Tongue (tissue), 2 donors: ENCODE results near the gene BUB1B. TPM values are rescaled to one million over a fixed set of nuclear protein-coding genes. Genes with fewer than 3 reads are reported as not detected.
"Not testable (repeated sequence)": the region's sequence is repeated elsewhere in the genome, so short reads cannot be mapped to it uniquely, and the experiment has no call there.

Experiments used
- DNase-seq: peaks from one replicate; pipeline ENCODE4 v3.0.0-alpha.2; 2015
- total RNA-seq: library from RNA; depleted of rRNA; stranded (reverse); fragments of >200 nt; gene quantifications from one replicate; pipeline ENCODE4 v1.2.3, GENCODE V29; 2014

BUB1B gene
- total RNA-seq, 1 donor from 2014 or later = 26.4 TPM

DNA sequence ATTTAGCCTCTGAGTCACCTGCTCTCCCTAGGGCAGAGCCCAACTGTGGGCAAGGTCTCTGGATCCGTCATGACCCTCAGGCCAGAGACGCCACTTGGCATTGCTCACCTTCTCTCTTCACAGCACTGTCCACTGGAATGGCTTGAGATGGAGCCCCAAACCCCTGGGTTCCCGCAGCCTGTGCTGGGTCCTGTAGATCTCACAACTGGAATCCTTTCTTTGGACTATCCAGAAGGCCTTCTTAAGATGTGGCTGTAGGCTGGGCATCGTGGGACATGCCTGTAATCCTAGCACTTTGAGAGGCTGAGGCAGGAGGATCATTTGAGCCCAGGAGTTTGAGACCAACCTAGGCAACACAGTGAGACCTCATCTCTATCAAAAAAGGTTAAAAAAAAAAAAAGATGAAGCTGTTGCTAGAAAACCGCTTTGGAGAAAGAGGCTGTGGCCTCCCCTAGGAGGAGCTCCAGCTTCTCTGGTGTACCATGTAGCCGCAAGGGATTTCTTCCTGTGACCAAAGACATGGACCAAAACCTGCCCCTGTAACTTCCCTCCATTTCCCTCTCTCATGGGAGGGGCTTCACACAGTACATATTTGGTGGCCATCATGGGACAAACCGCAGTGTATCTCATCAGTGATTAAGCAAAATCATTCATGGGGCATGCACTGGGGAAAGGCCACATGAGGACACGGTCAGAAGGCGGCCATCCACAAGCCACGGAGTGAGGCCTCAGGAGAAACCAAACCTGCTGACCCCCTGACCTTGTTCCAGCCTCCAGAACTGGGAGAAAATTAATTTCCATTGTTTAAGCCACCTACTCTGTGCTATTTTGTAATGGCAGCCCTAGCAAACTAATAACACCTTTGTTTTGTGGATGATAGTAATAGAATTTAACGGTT lies 23.3 kb upstream of the BUB1B start:
- no peak for DNase-seq

DNA sequence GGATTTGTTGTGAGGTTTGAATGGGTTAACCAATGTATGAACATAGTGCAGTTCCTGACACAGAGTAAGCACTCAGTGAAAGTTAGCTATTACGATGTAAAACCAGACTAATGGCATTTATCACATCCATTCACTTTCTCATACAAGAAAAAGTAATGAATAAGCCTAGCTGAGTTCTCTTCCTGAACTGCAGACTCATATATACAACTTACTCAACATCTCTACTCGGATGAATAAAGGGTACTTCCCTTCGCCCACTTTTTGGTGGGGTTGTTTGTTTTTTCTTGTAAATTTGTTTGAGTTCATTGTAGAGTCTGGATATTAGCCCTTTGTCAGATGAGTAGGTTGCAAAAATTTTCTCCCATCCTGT lies 22.7 kb upstream of the BUB1B start:
- not testable (repeated sequence) for DNase-seq

DNA sequence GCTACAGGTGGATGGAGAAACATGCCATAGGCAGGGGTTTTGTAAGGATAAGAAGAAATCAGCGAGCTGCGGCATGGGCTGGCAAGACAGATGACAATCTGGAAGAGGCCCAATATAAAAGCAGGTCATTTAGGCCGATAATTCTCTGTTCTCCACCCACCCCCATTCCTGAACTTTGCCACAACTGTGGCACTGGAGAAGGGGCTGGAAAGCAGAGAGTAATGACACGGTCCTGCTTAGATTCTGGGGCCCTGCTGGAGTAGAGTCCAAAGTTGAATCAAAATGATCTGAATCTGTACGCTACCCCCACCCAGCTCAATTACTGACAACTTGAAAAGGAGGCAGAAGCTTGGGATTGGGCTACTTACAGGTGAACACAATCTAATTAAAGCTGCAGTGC lies 18.4 kb upstream of the BUB1B start:
- no peak for DNase-seq

DNA sequence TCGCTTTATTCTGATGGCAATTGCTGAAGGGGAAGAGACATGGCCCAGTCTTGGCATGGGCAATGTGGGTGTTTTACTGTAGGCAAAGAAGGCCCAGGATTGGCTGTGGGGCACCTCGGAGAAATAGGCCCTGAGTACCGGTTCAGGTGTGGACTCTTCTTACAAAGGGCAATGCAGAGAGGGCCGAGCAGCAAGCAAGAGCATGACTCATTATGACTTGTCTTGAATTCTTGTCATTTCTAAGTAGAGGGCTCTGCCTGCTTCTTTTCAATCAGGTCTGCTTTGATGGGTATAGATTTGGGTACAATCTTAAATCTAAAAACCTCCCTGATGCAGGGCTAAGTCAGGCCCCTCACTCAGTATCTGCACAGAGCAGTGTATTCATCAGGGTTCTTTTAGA lies 14.8 kb upstream of the BUB1B start:
- DNase-seq = no peak

DNA sequence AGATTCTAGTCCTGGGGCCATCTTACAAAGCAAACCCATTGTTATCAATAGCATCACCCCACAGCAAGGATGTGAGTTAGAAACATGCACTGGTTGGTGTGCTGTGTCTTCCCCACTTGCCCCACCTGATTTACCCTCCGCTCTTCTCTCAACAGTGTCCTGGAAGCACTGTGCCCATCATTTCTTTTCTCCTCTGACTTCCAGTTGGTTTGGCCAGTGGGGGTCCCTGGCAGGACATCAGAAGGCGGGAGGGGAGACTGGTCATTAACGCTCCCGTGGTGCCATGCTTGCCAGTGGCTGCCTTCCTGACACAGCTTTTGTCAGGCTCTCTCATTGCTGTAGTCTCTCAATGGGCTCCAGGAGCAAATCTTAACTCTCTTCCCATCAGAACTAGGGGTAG lies 11.5 kb upstream of the BUB1B start:
- no peak for DNase-seq

DNA sequence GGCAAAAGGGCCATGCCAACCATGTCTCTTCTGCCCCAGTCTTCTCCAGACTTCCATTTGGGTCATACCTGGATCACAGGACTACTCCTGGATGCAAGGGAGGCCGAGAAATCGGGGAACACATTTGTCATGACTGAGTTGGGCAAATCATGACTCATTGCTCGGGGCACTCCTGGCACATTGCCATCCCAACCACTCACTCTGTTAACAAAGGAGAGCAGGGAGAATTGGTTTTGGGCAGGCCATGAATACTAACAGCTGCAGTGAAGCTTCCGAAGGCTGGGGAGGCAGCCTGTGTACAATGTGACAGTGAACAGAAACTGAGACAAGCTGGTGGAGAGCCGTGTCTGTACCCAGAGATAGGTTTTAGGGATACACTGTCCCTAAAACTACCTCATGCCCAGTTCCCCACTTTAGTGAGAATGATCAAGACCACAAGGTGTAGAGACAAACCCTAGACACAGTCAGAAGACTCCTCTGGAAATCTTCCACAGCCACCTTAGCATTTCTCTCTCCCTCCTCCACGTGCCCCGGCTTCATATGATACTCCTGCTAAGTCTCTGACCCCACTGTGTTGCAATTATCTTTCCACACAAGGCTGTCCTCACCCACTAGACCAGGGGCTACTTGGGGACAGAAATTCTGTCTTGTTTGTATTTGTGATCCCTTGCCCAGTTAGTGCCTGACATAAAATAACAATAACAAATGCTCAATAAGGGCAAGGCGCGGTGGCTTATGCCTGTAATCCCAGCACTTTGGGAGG lies 10.5 kb upstream of the BUB1B start:
- peak; percentile 93 for DNase-seq

DNA sequence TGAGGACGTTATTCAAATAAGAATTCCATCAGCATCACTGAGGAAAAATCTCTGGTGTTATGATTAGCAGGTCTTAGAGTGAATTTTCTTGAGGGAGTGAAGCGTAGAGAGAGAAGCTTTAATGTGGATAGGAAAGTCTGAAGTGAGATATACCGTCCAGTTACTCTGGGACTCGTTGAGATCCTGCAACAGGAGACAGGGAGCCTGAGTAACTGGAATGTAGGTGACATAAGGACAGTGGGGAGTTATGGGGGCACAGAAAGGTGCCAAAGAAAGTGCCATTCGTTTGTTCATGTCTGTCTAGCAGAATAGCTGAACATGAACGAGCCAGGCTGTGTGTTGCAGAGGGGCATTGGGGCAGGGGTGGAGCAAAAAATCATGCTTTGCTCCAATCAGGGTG lies 9.4 kb upstream of the BUB1B start:
- no peak for DNase-seq

DNA sequence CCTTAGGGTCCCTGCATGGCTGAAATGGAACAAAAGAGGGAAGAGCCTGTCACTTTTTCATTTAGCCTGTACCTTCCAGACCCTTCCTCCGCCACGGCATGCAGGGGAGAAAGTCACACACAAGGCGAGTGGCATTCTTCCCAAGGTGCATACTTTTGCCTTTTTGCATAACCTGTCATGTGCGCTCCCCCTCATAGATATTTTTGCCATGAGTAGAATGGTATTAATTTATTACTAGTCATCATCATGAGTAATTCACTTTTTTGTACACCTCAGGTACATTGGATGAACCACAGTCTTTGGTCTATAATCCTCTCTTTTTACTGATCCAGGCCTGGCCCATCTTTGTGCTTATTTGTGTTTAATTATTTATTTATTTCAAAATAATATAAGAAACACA lies 8.9 kb upstream of the BUB1B start:
- no peak for DNase-seq

DNA sequence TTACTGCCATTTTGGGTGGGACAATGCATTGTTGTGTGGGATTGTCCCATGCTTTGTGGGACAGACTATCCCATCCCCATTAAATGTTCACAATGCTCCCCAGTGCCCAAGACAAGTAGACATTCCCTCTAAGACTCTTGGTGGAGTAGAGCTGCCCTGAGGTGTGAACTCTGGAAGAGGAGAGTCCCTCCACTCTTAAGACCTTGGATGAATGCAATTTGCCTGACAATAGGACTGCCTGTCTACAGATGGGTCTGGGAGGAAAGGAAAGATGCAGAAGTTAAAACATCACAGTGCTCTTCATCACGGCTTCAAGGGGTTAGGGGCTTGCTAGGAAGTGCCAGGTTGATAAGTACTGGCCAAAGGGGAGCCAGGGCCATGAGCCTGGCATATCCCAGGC lies 6.0 kb upstream of the BUB1B start:
- DNase-seq = not testable (repeated sequence)

DNA sequence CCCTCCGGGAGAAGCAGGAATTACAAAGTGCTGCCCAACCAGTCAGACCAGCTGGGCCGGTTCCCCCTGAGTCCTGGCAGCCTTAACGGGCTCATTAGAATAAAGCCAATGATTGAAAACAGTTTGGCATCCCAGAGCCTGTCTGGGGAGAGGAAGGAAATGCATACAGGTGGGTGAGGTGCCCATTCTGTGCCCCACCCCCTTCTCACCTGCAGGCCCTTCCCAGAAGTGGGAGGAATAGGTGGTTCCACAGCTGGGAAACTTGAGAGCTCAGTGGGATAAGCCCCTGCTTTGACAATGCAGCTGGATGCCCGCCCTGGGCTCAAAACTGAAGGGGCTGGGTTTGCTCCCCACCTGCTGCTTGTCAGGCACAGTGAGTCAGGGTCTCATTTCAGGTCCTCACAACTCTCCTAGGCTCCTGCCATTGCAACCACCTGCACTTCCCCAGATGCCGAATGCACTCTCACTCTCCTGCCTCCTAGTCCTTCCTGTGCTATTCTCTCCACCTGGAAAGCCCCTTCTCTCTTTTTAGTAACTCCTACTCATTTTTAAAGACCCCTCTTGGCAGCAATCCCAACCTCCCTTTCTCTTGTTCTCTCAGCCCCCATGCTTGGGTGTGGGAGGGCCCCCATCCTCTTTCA lies 5.5 kb upstream of the BUB1B start:
- DNase-seq = peak; percentile 48

DNA sequence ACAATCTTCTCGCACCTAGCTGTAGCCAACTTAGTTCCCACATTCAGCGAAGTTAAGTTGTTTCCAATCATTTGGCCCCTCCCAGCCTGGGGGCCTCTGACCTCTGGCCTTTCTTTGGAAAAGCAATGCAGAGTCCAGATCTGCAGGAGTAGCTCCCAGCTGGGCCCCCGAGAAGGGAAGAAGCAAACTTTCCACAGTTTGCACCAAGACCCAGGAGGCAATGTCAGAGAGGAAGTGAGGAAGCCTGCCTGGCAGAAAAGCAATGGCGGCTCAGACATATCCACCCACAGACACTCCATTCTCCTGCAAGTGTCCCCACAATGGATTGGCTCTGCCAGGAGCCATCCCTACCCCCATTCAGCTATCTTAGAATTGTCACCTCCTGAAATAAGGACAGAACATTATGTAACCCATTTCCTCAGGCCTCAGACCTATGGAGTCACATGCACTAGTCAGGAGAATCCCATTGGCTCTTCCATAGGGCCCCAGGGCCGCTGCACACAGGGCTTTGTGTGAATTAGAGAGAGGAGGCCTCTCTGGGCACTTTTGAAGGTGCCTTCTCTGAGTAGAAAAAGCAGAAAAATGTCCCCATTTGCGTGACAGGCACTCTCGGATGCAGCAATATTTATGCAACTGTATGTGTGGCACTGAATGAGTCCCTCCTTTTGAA lies 3.0 kb upstream of the BUB1B start:
- no peak for DNase-seq

DNA sequence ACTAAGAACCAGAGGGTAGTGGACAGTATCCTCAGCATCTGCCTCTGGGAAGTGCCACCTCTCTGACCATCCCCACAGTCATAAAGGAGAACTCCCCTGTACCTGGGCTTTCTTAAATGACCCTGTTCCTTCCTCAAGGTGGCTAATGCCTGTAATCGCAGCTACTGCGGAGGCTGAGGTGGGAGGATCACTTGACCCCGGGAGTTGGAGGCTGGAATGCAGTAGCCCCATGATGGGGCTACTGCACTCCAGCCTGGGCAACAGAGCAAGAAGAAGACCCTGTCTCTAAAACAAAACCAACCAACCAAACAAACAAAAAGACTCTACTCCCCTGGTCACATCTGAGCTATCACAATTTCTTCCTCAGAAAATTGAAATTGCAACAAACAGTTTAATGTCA lies 848 bp upstream of the BUB1B start:
- DNase-seq = no peak

DNA sequence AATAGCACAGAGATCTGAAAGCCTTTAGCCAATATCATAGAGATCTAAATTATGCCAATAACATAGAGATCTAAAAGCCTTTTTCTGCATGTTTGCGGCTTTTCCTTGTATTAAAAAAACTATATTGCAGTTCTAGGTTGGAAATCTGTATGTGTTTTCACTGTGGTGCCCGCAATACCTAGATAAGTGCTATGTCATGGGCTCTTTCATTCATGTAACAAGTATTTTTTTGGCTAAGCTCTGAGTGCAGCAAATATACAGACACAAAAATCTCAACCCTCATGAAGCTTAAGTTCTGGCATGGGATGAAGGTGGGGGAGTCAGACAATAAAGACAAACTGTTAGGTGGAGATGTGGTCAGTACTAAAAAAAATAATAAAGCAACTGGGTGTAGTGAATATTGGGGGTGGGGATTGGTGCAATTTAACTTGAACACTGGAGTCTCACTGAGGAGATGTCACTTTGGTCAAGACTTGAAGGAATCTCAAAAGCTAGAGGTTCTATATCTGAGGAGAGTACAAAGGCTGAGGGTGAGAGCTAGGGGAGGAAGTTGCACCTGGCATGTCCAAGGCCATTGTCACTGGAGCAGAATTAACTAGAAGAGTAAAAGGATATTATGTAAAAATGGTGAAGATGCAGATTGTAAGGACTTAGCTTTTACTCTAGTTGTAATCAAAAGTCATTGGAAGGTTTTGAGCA lies 973 bp downstream of the BUB1B start:
- no peak for DNase-seq

DNA sequence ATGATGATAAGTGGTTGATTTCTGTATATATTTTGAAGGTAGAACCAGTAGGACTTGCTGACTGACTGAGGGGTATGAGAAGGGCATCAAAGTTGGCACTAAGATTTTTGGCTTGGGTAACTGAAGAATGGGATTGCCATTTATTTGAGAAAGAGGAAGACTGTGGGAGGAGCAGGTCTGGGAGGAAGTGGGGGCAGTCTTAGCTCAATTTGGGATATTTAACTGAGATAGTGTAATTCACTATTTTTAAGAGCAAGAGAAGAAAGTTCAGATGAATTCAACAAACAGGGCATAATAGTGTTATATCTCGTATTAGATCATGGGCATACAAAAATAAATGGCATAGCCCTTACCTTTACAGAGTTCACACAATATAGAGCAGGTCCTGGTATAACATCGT lies 1.7 kb downstream of the BUB1B start:
- DNase-seq = no peak

DNA sequence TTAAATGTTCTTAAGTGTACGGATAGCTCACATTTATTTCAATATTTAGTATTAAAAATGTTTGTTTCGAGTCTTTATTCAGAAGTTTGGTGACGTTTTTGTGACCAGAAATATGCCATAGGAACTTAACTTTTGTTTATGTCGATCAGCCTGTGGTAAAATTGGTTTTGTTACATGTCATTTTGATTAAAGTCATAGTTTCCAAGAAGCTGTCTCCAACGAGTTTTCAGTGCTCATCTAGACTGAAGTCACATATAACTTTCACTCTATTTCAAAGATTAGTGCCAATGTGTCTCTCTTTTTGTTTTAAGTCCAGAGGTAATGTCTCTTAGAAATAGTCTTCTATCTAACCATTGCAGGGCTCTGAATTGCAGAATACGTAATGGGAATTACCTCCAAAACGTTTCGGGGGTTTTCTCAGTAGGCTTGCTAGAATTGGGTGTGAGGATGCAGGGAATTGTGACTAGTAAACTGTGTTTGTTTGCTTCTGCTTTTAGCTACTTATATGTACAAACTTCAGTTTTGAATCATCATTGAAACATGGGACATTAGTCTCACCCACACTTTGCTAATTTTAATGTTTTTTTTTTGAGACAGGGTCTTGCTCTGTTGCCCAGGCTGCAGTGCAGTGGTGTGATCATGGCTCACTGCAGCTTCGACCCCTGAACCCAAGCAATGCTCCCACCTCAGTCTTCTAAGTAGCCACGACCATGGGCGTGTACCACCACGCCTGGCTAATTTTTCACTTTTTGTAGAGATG lies 3.0 kb downstream of the BUB1B start:
- no peak for DNase-seq

DNA sequence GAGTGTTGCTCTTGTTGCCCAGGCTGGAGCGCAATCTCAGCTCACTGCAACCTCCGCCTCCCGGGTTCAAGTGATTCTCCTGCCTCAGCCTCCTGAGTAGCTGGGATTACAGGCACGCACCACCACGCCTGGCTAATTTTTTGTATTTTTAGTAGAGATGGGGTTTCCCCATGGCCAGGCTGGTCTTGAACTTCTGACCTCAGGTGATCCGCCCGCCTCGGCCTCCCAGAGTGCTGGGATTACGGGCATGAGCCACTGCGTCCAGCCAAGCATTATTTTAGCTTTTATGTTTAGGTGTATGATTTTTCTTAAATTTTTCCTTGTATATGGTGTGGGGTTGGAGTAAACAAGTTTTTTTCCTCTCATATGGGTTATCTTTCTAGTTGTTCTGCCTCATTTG lies 6.5 kb downstream of the BUB1B start:
- DNase-seq = not testable (repeated sequence)

DNA sequence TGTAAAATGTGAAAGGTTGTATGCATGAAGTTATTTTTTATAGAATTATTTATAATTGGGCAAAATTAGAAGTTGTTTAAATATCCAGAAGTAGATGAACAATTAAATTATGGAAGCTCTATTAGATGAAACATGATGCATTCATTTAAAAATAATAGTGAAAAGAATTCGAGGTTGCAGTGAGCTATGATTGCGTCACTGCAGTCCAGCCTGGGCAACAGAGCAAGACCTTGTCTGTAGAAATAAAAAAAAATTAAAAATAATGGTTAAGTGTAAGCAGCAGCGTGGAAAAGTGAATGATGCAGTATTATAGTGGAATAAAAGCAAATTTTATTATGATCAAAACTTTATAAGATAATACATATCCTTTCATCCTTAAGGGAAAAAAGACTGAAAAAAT lies 14.3 kb downstream of the BUB1B start:
- no peak for DNase-seq

DNA sequence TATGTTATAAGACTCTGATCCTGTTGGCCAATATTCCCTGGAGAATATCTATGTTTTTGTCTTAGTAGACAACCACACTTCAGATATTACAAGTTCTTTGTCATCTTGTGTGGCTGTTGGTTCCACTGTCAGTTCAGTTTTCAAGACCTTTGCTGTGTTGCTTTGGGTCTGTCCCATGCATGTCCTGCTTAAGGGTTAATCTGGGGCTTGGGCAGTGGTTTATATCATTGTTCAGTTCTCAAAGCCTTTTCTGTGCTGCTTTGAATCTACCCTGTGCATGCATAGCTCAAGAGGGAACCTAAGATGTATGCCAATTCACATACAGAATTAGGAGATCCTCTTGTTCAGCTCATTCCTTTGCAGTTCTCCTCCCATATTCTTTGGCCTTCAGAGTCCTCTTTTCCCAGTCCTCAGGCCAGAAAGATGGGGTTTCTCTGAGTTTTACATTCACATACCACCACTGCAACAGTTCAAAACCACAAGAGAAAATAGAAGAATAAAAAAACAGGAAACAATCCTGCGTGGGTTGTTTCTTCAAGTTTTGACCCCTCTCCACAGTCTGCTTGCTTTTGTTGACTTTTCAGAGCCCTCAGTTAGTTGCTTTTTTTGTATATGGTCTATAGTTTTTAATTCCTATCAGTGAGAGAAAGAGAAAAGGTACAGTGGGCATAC lies 21.6 kb downstream of the BUB1B start:
- DNase-seq = no peak

DNA sequence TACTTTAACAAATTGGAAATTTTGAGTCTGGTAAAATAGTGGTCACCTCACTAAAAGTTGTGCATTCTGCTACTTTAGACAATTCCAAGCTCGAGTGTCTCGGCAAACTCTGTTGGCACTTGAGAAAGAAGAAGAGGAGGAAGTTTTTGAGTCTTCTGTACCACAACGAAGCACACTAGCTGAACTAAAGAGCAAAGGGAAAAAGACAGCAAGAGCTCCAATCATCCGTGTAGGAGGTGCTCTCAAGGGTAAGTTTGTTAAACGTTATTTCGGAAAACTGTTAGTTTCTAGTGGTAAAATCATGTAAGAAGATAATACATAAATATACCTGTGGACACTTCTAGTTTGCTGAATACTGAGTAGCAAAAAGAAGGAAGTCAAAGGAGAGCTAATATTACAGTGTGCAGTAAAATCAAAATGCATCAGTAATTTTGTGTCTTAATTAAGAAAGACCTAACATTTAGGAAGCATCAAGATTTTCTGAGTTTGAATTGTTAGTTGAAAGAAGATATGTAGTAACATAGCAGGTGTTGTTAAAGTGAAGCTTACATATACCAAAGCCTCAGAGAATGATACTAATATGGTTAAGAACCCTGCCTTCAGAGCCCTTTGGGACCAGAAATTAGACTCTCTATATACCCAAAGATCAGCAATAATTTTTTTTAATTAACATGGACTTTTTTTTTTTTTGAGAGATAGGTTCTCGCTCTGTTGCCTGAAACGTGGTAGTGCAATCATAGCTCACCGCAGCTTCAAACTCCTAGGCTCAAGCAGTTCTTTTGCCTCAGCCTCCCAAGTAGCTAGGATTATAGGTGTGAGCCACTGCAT lies 23.0 kb downstream of the BUB1B start:
- no peak for DNase-seq

DNA sequence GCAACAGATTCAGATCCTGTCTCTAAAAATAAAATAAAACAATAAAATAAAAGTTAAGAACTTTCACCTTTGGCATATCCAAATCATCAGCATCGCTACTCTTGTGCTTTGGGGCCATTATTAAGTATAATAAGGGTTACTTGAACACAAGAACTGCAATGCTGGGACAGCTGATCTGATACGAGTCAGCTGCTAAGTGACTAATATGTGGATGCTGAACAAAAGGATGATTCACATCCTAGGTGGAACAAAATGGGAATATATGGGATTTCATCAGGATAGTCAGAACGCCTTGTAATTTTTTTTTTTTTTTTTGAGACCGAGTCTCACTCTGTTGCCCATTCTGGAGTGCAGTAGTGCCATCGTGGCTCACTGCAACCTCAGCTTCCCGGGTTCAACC lies 29.7 kb downstream of the BUB1B start:
- no peak for DNase-seq
